22Rv1 (cell line): Measurements from ENCODE around the gene CNTNAP2.

ENCODE experiments used
- H3K27ac ChIP-seq: fragments of 450-650 bp; 2 replicates; pipeline ENCODE4 v1.5.1; 2017
- CTCF ChIP-seq: fragments of 450-650 bp; IDR thresholded peaks from 2 replicates; pipeline ENCODE4 v1.5.1; 2017; ENCODE audit warnings: mild to moderate bottlenecking
- ZFX ChIP-seq: fragments of 450-650 bp; IDR thresholded peaks from 2 replicates; pipeline ENCODE4 v1.6.1; 2017; ENCODE audit warnings: antibody characterized with exemption, borderline replicate concordance

The CNTNAP2 gene

GRCh38 chr7:147199868-147200267, 1083.3 kb downstream of the CNTNAP2 start:
- no peak overlapping the region for H3K27ac ChIP-seq
- TF ChIP-seq CTCF (no peak), ZFX (no peak)

- no peak for TF ChIP-seq CTCF
- TF ChIP-seq ZFX = no peak
- H3K27ac ChIP-seq = no peak overlapping the region
Measured at GRCh38 chr7:147207988-147208387, 1091.4 kb downstream of the CNTNAP2 start.

GRCh38 chr7:147231275-147231674, 1114.7 kb downstream of the CNTNAP2 start:
- H3K27ac ChIP-seq = no peak overlapping the region
- no peak for TF ChIP-seq CTCF
- TF ChIP-seq ZFX = no peak

DNA sequence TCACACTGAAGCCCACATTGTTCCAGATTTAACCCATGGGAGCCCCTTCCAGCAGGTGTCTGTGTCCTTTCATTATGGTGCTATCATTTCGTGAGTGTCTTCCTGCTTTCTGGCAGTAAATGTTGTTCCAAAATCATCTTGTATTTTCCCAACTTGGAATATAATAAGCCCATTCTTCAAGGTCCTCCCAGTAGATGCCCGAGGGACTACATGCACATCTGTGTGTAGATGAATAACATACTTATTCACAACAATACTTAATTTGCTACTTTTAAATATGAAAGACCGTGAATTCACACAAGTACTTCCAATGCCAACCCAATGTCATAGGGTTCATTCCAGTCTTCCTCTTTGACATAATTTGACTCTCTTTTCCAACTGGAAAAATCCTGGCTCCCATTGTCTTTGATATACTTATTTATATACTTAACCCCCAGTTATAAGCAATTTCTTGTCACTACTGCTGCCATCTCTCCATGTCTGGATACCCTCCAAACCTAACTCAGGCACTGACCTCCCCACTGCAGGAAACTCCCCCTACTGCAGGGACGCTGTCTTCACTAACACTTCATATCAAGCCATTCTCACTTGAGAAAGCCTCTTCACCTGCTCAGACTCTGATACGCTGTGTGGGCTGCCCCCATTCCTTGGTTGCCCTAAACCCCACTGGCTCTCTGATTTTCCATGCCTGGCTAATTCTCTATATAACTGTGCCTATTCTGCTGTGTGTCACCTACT, 1119.2 kb downstream of the CNTNAP2 start:
- H3K27ac ChIP-seq = no peak overlapping the region
- TF ChIP-seq CTCF = no peak

GRCh38 chr7:147240468-147240867, 1123.9 kb downstream of the CNTNAP2 start:
- no peak for TF ChIP-seq ZFX
- TF ChIP-seq CTCF = no peak
- peak overlapping the region; percentile 60 for H3K27ac ChIP-seq

DNA sequence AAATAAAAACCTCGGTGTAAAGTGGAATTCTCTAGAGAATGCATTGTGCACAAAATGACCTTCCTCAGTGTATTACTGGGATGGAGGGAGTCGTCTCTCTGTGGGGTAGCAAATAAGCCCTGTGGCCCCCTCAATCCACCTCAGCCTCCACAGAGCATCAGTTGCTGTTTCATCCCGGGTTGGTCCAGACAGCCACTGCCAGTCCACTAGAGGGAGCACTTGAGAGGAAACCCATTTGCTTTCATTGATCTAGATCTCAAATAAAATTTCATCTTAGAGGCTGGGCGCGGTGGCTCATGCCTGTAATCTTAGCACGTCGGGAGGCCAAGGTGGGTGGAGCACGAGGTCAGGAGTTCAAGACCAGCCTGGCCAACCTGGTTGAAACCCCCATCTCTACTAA, 1128.7 kb downstream of the CNTNAP2 start:
- TF ChIP-seq CTCF (peak; percentile 96), ZFX (no peak)
- H3K27ac ChIP-seq = no peak overlapping the region

GRCh38 chr7:147249956-147250355, 1133.4 kb downstream of the CNTNAP2 start:
- no peak for TF ChIP-seq ZFX
- TF ChIP-seq CTCF = no peak
- H3K27ac ChIP-seq = no peak overlapping the region
